Peyer's patch (tissue), 4 donors: ENCODE data around the gene SLC35E1.

ENCODE experiments used
- POLR2A ChIP-seq, 2 donors: fragments of 450-650 bp; IDR thresholded peaks; one replicate each; pipeline ENCODE4 v1.5.1; 2017; ENCODE audit warnings: antibody characterized with exemption in 2 of 2, mild to moderate bottlenecking in 2 of 2, moderate library complexity in 2 of 2
- TF ChIP-seq, protein P1 (sequence below), 6 experiments: fragments of 450-650 bp in 4 of 6; fragments of 200-600 bp in 2 of 6; sonication (generic) in 1 of 6; IDR thresholded peaks; one replicate each; pipeline ENCODE4 v1.5.1; 2017 to 2019; ENCODE audit warnings: antibody characterized with exemption in 6 of 6, mild to moderate bottlenecking in 3 of 6, moderate library complexity in 1 of 6

DNA sequence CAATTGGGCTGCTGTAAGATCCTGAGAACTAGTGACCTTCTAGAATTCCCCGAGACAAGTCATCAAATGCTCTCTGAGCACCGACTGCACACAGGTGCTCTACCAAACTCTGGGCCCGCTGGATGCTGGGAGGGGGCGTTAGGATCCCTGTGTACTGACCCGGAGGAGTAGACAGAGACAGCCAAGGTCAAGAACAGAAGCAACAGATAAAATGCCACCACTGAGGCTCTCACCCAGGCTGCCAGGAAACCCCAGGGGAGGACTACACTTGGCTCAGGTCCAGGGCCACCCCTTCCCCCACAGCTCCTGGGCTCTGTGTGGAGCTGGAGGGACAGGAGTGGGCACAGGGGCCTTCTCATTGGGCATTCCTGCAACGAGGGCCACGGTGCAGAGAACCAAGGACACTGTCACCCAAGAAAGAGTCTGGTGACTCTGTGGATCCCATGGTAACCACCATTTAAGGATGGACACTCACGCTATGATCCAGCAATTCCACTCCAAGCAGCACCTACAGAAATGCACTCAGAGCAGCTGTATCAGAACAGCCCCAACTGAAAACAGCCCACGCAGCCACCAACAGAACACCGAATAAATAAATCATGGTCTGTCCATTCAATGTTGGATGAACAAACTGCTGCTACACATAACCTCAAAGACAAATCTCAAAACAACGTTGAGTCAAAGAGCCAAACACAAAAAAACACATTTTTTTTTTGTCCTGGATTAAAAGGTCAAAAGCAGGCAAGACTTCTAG is 16.8 kb upstream of the SLC35E1 start:
- TF ChIP-seq, protein P1, sequence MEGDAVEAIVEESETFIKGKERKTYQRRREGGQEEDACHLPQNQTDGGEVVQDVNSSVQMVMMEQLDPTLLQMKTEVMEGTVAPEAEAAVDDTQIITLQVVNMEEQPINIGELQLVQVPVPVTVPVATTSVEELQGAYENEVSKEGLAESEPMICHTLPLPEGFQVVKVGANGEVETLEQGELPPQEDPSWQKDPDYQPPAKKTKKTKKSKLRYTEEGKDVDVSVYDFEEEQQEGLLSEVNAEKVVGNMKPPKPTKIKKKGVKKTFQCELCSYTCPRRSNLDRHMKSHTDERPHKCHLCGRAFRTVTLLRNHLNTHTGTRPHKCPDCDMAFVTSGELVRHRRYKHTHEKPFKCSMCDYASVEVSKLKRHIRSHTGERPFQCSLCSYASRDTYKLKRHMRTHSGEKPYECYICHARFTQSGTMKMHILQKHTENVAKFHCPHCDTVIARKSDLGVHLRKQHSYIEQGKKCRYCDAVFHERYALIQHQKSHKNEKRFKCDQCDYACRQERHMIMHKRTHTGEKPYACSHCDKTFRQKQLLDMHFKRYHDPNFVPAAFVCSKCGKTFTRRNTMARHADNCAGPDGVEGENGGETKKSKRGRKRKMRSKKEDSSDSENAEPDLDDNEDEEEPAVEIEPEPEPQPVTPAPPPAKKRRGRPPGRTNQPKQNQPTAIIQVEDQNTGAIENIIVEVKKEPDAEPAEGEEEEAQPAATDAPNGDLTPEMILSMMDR (IDR thresholded peaks at IDR 0.05) = no peak
- no peak for TF ChIP-seq POLR2A (IDR thresholded peaks at IDR 0.05)
